ENCODE measurements around the gene CHRNA7.
"Not testable (repeated sequence)": the region's sequence is repeated elsewhere in the genome, so short reads cannot be mapped to it uniquely, and the experiment has no call there.

The CHRNA7 gene

GRCh38 chr15:32120577-32121383, 90.5 kb downstream of the CHRNA7 start:
- no peak for DNase-seq

GRCh38 chr15:32121384-32121695, 91.0 kb downstream of the CHRNA7 start:
- no peak for DNase-seq

DNA sequence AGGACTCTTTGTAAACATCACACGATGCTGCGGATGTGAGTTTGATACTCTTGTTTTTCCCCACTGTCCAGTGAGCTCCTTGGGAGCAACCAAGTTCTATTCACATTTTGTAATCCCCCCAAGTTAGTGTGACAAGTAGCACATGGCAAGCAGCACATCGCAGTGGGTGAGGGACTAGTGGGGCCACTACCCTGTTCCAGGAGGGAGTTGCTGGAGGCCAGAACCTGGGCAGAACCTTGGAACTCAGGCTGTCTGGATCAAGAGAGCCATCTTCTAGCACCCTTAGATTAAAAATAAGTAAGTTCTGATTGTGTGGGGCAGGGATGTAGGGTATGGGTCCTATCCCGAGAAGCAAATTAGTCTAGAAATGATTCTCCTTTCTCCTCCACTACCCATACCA, 91.7 kb downstream of the CHRNA7 start:
- DNase-seq = no peak

DNA sequence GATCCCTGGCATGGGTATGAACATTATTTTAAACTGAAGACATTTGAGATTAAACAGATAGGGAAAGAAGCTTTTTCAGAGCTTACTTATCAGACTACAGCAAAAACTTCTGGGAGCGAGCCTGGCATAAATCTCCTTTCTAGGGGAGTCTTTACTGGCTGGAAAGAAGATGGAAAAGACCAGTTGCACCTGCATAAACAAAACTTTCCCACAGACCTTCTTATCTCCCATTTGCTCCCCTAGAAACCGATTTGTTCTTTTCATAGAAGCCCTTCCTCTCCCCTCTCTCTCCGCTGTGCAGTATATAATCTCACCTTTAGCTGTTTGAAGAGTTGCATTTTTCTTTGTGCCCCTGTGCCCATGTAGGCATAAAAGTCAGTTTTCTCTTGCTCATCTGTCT, 93.2 kb downstream of the CHRNA7 start:
- no peak for DNase-seq

DNA sequence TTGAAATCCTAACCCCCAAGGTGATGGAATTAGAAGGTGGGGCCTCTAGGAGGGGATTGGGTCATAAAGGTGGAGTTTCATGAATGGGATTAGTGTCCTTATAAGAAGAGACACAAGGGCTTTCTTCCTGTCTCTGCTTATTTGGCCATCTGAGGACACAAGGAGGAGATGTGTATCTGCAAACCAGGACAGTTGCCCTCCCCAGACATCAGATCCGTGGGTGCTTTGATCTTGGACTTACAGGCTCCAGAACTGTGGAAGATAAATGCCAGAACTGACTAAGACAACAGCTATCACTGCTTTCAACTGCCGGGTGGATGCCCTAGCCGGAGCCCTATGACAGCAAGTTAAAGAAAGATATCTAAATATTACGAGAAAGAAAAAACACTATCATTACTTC, 94.4 kb downstream of the CHRNA7 start:
- DNase-seq = no peak

- DNase-seq = no peak
Observed at GRCh38 chr15:32125595-32125994, 95.3 kb downstream of the CHRNA7 start.

- DNase-seq = no peak
Observed at GRCh38 chr15:32129815-32130214, 99.5 kb downstream of the CHRNA7 start.

DNA sequence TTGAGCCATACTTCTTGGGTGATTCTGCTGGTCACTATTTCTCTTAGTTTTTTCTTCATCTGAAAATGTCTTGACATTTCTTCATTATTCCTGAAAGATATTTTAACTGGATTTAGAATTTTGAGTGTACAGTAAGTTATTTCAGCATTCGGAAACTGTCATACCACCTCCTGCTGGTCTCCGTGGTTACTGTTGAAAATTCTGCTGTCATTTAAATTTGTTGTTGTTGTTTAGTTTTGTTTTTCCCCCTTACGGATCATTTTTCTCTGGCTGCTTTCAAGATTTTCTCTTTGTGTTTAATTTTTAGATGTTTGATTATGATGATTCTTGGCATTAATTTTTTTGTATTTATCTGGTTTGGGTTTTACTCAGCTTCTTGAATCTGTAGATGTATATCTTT, 100.5 kb downstream of the CHRNA7 start:
- DNase-seq = no peak

DNA sequence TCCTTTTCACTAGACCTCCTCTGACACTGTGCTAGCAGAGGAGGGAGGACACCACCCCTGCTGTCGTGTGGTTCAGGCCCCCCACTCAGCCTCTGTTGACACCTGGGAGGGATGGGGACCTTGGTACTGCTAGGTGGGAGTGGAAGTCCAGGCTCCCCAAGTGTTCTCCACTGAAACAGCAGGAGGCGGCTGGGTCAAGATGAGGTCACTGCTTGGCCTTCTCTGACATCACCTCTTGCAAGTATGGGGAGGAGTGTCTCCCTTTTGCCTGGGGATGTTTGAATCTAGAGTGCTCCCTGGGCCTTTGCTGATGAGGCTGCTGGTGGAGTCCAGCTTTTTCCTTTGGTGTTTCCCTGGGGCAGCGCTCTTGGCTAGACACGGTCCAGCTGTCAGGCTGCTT, 101.5 kb downstream of the CHRNA7 start:
- no peak for DNase-seq

DNA sequence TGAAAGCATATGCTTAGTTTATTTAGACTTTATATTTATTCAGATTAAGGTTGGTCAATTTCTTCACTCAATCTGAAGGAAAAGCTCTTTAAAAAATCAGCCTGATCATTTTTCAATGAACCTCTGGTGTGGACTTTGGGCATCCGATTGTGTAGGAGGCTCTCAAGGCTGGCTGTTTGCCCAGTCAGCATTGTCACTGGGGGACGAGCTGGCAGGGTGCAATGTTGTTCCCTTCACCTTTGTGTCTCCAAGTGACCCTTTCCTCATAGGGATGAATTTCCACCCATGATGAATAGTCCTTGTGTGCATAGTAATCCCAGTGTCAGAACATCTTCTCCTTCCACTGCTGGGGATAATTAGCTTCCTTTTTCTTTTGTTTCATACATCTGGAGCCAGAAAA, 102.5 kb downstream of the CHRNA7 start:
- no peak for DNase-seq

GRCh38 chr15:32134842-32135241, 104.5 kb downstream of the CHRNA7 start:
- no peak for DNase-seq

GRCh38 chr15:32135335-32135734, 105.0 kb downstream of the CHRNA7 start:
- DNase-seq = no peak

- DNase-seq = not testable (repeated sequence)
Observed at GRCh38 chr15:32145512-32145911, 115.2 kb downstream of the CHRNA7 start.

DNA sequence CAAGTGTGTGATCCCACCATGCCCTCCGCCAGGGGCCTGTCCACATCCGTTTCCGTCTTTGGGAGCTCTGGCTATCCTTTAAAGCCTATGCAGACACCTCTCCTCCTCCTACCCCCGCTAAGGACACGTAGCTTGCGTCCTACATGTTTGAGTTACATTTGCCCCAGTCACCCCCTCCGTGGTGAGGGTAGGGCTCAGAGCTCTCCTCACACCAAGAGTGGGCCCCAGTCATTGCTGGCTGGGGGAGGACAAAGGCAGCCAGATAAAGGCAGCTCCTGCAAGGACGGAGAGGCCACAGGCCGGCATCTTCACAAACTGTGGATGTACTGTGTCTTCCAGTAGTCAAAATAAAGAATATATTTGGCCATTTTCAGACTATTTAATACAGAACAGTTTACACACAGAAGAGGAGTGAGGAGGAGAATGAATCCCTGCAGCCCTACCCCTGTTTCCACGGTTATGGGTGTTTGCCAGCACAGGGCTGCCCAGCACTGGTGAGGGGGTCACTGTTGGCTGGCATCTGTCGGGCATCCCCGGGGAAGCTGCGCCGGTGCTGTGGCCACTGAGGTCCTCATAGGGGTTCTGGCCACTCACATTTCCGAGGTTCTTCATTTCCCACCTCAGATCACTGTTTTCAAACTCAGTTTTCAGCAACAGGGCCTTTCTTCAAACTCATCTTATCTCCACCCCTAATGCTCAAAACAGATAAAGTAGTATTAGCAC, 118.7 kb downstream of the CHRNA7 start:
- no peak for DNase-seq

GRCh38 chr15:32152574-32152973, 122.3 kb downstream of the CHRNA7 start:
- no peak for DNase-seq

DNA sequence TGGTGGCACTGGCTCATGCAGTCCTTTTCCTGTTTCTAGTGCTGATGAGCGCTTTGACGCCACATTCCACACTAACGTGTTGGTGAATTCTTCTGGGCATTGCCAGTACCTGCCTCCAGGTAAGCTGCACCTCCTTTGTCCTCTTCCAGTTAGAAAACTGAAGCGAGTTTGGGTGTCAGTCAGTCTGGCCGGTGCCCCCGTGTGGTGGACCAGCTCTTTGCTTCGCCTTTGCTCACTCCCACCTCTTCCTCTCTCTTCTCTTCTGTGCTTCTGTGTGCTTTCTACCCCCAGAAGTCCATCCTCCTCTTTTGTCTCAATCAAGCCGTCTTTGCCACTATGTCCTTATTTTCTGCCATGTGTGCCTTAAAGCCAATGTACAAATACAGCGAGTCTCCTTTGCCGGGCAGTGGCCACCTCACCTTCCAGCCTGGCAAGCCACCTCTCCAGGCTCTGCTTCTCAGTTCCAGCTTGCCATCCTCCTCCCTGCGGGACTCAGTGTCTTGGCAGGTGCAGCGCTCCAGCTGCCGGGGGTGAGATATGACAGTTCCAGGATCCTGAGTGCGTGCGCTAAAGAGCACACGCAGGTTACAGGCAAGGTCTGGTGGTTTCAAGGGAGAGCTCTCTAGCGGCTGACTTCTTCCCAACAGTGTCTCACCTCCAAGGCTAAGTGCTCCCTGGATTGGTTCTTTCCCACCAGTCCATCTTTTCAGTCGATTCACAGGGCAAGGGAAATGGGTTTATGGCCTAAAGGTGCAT, 123.7 kb downstream of the CHRNA7 start:
- not testable (repeated sequence) for DNase-seq

DNA sequence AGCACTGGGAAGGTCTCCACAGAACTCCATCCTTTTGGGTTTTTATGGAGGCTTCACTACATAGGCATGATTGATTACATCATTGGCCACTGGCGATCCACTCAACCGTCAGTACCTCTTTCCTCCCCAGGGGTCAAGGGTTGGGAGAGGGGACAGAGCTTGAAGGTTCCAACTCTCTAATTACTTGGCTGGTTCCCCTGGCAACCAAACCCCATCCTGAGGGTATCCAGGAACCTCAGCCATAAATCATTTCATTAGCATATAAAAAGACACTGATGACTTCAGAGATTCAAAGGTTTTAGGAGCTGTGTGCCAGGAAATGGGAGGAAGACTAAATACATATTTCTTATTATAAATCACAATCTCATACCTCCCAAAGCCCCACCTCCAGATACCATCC, 131.8 kb downstream of the CHRNA7 start:
- DNase-seq = not testable (repeated sequence)

GRCh38 chr15:32164065-32164464, 133.8 kb downstream of the CHRNA7 start:
- DNase-seq = not testable (repeated sequence)

- not testable (repeated sequence) for DNase-seq
Observed at GRCh38 chr15:32164747-32165146, 134.4 kb downstream of the CHRNA7 start.

DNA sequence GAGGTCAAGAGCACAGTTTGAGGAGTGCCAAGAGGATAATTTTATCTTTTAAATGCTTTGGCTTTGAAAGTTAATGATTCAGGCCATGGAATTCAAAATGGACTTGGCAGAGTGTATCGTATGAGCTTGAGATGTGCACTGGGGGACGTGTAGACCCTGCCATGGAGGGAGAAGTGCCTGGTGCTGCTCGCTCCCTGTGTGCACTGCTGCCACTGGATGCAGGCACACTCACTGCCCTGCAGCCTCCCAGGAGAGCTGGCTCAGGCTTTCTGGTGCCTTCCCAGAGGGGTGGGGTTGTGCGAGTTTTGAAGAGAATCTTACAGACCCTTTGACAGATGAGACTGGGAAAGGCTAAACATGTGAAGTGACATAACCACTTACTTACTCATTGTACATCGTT, 135.5 kb downstream of the CHRNA7 start:
- DNase-seq = not testable (repeated sequence)

DNA sequence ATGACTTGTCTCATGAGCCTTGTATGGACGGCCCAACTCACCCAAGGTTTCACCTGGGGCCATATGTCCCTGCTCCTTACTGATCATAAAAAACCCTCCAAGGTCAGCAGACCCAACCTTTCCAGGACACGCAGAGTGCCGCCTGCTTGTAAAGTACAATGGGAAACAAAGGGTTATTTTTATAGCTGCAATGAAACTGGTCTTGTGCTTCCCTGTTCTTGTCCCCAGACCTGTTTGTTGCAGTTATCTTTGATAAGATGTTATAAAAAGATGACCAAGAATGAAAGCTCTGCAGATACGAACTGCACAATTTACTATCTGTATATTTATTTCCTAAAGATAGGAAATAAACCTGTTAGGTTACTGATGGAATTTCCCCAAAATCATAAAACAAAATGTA, 136.0 kb downstream of the CHRNA7 start:
- not testable (repeated sequence) for DNase-seq

- not testable (repeated sequence) for DNase-seq
Observed at GRCh38 chr15:32167913-32168312, 137.6 kb downstream of the CHRNA7 start.

GRCh38 chr15:32180579-32180978, 150.3 kb downstream of the CHRNA7 start:
- DNase-seq = not testable (repeated sequence)

DNA sequence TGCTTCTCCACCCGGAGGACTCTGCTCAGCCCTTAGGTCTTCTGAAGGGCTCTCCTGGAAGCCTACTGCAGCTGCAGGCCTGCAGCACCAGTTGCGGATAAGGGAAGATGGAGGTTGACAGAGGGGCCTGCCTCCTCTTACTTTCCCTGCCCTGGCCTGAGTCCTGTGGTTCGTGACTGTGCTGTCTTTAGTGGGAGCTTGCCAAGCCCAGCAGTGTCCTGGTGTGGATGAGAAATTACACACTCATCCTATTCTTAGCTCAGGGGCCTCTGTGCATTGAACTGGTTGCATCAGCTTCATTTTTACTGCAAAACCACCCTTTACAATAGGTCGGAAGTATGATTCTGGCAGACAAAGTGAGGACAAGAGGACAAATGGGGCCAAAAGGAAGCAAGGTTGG, 163.5 kb downstream of the CHRNA7 start:
- not testable (repeated sequence) for DNase-seq
